PC-3 (cell line): Measurements from ENCODE around the gene CPD.
"Not testable (repeated sequence)": the region's sequence is repeated elsewhere in the genome, so short reads cannot be mapped to it uniquely, and the experiment has no call there.

ENCODE experiments used
- EZH2phosphoT487 ChIP-seq: fragments of 300-600 bp; sonication (generic); IDR thresholded peaks from 2 replicates; pipeline ENCODE4 v1.6.1; 2018; ENCODE audit warnings: mild to moderate bottlenecking, antibody characterized with exemption, low read length, borderline replicate concordance
- TF ChIP-seq, protein P1 (sequence below): fragments of 300-600 bp; sonication (generic); conservative IDR thresholded peaks from 2 replicates; pipeline ENCODE4 v1.5.1; 2017; ENCODE audit warnings: antibody characterized with exemption, low read depth, mild to moderate bottlenecking, low read length

DNA sequence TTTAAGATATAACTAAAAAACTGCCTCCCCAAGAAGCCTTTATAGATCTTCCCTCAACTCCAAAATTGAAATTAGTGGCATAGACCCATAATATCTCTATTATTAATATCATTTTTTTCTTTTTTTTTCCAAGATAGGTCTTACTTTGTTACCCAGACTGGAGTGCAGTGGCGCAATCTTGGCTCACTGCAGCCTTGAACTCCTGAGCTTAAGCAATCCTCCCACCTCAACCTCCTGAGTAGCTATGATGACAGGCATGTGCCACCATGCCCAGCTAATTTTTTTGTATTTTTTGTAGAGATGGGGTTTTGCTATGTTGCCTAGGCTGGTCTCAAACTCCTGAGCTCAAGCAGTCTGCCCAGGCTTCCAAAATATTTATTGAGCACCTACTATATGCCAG, 39.3 kb downstream of the CPD start:
- TF ChIP-seq, protein P1, sequence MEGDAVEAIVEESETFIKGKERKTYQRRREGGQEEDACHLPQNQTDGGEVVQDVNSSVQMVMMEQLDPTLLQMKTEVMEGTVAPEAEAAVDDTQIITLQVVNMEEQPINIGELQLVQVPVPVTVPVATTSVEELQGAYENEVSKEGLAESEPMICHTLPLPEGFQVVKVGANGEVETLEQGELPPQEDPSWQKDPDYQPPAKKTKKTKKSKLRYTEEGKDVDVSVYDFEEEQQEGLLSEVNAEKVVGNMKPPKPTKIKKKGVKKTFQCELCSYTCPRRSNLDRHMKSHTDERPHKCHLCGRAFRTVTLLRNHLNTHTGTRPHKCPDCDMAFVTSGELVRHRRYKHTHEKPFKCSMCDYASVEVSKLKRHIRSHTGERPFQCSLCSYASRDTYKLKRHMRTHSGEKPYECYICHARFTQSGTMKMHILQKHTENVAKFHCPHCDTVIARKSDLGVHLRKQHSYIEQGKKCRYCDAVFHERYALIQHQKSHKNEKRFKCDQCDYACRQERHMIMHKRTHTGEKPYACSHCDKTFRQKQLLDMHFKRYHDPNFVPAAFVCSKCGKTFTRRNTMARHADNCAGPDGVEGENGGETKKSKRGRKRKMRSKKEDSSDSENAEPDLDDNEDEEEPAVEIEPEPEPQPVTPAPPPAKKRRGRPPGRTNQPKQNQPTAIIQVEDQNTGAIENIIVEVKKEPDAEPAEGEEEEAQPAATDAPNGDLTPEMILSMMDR, result not testable (repeated sequence)
- TF ChIP-seq EZH2phosphoT487, result not testable (repeated sequence)
